Lung (tissue), 12 donors: ENCODE measurements around the gene SLC30A3. TPM values are rescaled to one million over a fixed set of nuclear protein-coding genes. Genes with fewer than 3 reads are reported as not detected.
A peak's percentile ranks its signal among the peaks of the same experiment; 100 is the strongest.

Source experiments
- ATAC-seq: fragments of 200-7000 bp; cut with Tn5 transposase; one replicate; pipeline ENCODE4 v1.9.1; 2020; ENCODE audit warnings: moderate number of reproducible peaks; ENCODE audit not compliant: insufficient read depth, low FRiP score
- DNase-seq, 3 donors: peaks; one replicate each; pipeline ENCODE4 v3.0.0-alpha.2; 2013 to 2017
- H3K27ac ChIP-seq, 2 donors: one replicate each; pipeline ENCODE4 v1.5.1; 2013; ENCODE audit warnings: mild to moderate bottlenecking in 2 of 2, moderate library complexity in 2 of 2, control low read depth in 1 of 2, inconsistent platforms in 1 of 2, low read depth in 1 of 2, low read length in 1 of 2
- H3K27me3 ChIP-seq, 3 donors: one replicate each; pipeline ENCODE4 v1.5.1; 2013; ENCODE audit warnings: low read length in 2 of 3; ENCODE audit not compliant: control insufficient read depth in 3 of 3, insufficient read depth in 3 of 3
- H3K36me3 ChIP-seq, 4 donors: one replicate each; pipeline ENCODE4 v1.5.1; 2013; ENCODE audit warnings: low read length in 4 of 4, mild to moderate bottlenecking in 1 of 4, moderate library complexity in 1 of 4; ENCODE audit not compliant: control insufficient read depth in 4 of 4, insufficient read depth in 4 of 4
- H3K4me1 ChIP-seq, 5 donors: one replicate each; pipeline ENCODE4 v1.5.1; 2013; ENCODE audit warnings: low read length in 5 of 5, mild to moderate bottlenecking in 2 of 5, moderate library complexity in 1 of 5; ENCODE audit not compliant: control insufficient read depth in 5 of 5, insufficient read depth in 5 of 5
- H3K4me3 ChIP-seq: one replicate; pipeline ENCODE4 v1.5.1; 2013; ENCODE audit warnings: mild to moderate bottlenecking, control low read depth, moderate library complexity
- H3K9ac ChIP-seq, 2 donors: one replicate each; pipeline ENCODE4 v1.5.1; 2013; ENCODE audit warnings: low read length in 2 of 2, control low read depth in 1 of 2; ENCODE audit not compliant: insufficient read depth in 1 of 2
- H3K9me3 ChIP-seq, 4 donors: one replicate each; pipeline ENCODE4 v1.5.1; 2013; ENCODE audit warnings: low read length in 3 of 4, mild to moderate bottlenecking in 1 of 4, moderate library complexity in 1 of 4; ENCODE audit not compliant: control insufficient read depth in 4 of 4, insufficient read depth in 3 of 4
- WGBS, 2 donors: extraction: QIAGEN DNeasy Blood & Tissue Kit; methylation state at CpG; one replicate each; pipeline ENCODE4 v1.1.7; 2013; 5-methylcytosine and 5-hydroxymethylcytosine counted together
- polyA plus RNA-seq, 2 donors: library from polyadenylated mRNA; stranded (reverse); fragments of 200-250 nt; gene quantifications; one replicate each; pipeline ENCODE4 v1.2.1, GENCODE V29; 2013
- total RNA-seq, 2 donors: library from RNA; depleted of rRNA in 1 of 2; stranded (reverse); fragments of >200 nt in 1 of 2; gene quantifications; one replicate each; pipeline ENCODE4 v1.2.1, GENCODE V29; 2014 to 2021
- TF ChIP-seq, protein P1 (sequence below): IDR thresholded peaks from 2 replicates; pipeline ENCODE4 v1.5.1; 2012; ENCODE audit warnings: mild to moderate bottlenecking; ENCODE audit errors: control extremely low read depth, extremely low read depth
- donor health status: control.
- donor health status: control.
- donor health status: Bipolar disorder and iron deficiency.
- donor health status: healthy.
- donor health status: DM: yes; HTN: yes; CAD: no.

The SLC30A3 gene
- total and polyA plus RNA-seq, 4 donors, result 0.11 to 0.77 (median 0.34) TPM

GRCh38 chr2:27214941-27215340, 47.9 kb downstream of the SLC30A3 start:
- no peak for ATAC-seq
- DNase-seq, result no peak
- no peak overlapping the region for H3K27ac ChIP-seq
- H3K9ac ChIP-seq, result no peak overlapping the region
- no peaks in the 10 kb centered on the region for H3K27me3 ChIP-seq
- H3K36me3 ChIP-seq, result peaks cover 0 to 10% (median 2%) of the 10 kb centered on the region in 4 donors
- H3K4me1 ChIP-seq, result peaks cover 0 to 25% (median 3%) of the 10 kb centered on the region in 5 donors
- TF ChIP-seq, protein P1, sequence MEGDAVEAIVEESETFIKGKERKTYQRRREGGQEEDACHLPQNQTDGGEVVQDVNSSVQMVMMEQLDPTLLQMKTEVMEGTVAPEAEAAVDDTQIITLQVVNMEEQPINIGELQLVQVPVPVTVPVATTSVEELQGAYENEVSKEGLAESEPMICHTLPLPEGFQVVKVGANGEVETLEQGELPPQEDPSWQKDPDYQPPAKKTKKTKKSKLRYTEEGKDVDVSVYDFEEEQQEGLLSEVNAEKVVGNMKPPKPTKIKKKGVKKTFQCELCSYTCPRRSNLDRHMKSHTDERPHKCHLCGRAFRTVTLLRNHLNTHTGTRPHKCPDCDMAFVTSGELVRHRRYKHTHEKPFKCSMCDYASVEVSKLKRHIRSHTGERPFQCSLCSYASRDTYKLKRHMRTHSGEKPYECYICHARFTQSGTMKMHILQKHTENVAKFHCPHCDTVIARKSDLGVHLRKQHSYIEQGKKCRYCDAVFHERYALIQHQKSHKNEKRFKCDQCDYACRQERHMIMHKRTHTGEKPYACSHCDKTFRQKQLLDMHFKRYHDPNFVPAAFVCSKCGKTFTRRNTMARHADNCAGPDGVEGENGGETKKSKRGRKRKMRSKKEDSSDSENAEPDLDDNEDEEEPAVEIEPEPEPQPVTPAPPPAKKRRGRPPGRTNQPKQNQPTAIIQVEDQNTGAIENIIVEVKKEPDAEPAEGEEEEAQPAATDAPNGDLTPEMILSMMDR, result no peak
- 89 to 92% methylated on average over 3 of the region's 3 CpGs for WGBS, 2 donors
- H3K4me3 ChIP-seq, result no peak overlapping the region
- H3K9me3 ChIP-seq, result no peaks in the 10 kb centered on the region

DNA sequence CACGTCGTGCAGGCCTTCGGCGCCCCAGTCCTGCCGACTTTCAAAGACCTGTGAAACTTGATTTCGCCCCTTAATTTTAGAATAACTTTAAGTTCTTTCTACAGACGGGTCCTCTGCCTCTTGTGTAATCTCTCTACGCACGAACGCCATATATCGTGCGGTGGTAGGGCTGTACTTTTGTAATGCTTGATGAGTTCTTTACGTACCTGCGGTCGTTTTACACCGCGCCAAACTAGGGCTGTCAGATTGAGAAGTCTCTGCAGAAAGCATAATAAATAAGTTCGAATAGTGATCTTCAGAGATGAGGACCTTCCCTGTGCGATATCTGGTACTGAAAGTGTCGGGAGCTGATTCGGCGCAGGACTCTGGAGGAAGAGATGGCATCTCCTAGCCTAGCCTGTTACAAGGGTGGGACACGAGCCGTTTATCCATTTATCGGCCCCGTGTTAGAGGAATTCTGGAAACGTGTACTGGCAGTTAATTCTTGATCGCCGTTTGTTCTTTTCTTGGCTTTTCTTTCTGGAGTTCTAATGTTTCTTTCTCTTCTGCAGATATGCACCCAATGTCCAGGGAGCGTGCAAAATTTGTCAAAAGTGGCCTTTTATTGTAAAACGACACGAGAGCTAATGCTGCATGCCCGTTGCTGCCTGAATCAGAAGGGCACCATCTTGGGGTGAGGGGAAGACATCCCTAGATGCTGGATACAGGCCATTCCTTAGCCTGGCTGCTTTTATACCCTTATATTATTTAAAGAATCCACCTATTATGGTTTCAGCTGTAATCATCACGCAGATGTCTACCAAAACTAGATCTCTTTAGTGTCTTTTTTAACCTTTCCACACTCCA, 50.0 kb downstream of the SLC30A3 start:
- peak; percentile 2 for ATAC-seq
- Histone ChIP-seq H3K27ac (peak overlapping the region; percentile 99 to 100), H3K27me3 (no peaks in the 10 kb centered on the region), H3K4me1 (peaks cover 0 to 19% (median 3%) of the 10 kb centered on the region in 5 donors), H3K4me3 (peak overlapping the region; percentile 84), H3K36me3 (peaks cover 0 to 14% (median 5%) of the 10 kb centered on the region in 4 donors), H3K9me3 (no peaks in the 10 kb centered on the region), H3K9ac (peak overlapping the region; percentile 91 to 95)
- peak in 1 of 3 donors; percentile 13 for DNase-seq
- TF ChIP-seq, protein P1, result no peak
- WGBS, 2 donors, result 9 to 10% methylated on average over 34 of the region's 34 CpGs

- 0% methylated on average over 56 to 73 of the region's 73 CpGs for WGBS, 2 donors
- H3K27ac ChIP-seq, result peak within 1 kb of the TSS; percentile 99 to 100
- H3K4me3 ChIP-seq, result peak within 1 kb of the TSS; percentile 84
- DNase-seq, result peak; percentile 91 to 94 (median 93)
- H3K9ac ChIP-seq, result peak within 1 kb of the TSS; percentile 91 to 95
- ATAC-seq, result peak; percentile 97
- H3K27me3 ChIP-seq, result no peaks in the 10 kb centered on the region
- H3K36me3 ChIP-seq, result peaks cover 3 to 20% (median 8%) of the 10 kb centered on the region in 4 donors
- TF ChIP-seq, protein P1, result no peak
- peaks cover 0 to 19% (median 3%) of the 10 kb centered on the region in 5 donors for H3K4me1 ChIP-seq
- H3K9me3 ChIP-seq, result no peaks in the 10 kb centered on the region
Observed at GRCh38 chr2:27211943-27212625, 50.8 kb downstream of the SLC30A3 start, which contains the start of the genes ATRAID and SLC5A6. TSS of gene ATRAID (plus strand) at chr2:27212041. CDS start at chr2:27212369, 328 bp downstream. TSS of gene SLC5A6 (minus strand) at chr2:27212268. CDS start at chr2:27207650, 4,618 bp downstream.
